Measurements from ENCODE around the gene SECTM1. TPM values are rescaled to one million over a fixed set of nuclear protein-coding genes. Genes with fewer than 3 reads are reported as not detected.
"Not testable (repeated sequence)": the region's sequence is repeated elsewhere in the genome, so short reads cannot be mapped to it uniquely, and the experiment has no call there.

Gene SECTM1
- polyA plus RNA-seq, 4 donors: 1.2 to 3.4 (median 1.6) TPM

DNA sequence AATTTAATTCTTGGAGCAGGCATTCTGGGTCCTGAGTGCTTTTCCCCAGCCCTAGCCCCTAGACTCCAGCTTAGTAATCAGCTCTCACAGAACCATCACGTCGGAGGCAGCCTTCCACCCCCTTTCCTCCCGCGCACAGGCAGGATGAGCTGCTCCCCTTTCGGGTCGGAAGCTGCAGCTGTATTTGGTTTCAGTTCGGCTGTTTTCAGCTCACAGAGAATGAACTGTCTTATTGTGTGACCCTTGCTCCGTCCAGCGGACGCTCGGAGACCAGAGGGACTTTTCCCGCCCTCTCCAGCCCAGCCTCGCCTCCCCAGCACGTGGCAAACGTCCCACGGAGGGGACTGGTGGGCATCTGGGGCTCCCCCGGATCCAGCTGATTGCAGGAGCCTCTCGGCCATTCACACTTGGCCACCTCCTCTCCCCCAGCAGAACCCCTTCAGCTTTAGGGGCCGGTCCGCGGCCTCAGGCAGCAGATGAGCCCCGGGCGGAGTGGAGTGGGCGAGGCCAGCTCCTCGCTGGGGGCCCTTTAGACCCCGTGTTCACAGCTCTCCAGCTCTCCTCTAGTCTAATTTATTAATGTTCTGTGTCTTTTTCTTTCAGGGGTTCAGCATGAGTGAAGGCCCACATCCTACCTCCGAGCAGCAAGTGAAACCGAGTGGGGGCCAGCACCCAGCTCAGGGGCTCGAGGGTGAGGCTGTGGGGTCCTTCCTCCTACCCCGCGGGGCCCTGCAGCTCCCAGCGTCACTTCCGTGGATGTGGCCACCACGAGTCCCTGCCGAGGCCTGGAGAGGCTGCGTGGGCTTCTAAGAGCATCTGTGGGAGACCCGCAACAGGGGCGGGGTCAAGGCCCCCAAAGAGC, 37.1 kb upstream of the SECTM1 start:
- DNase-seq (ENCODE audit: low read depth in 4 of 4, low spot score in 2 of 4): no peak

- no peak for DNase-seq (ENCODE audit: low read depth in 4 of 4, low spot score in 2 of 4)
Measured at GRCh38 chr17:82369211-82369610, 35.6 kb upstream of the SECTM1 start.

GRCh38 chr17:82367724-82368524, 34.4 kb upstream of the SECTM1 start:
- DNase-seq (ENCODE audit: low read depth in 4 of 4, low spot score in 2 of 4): no peak

DNA sequence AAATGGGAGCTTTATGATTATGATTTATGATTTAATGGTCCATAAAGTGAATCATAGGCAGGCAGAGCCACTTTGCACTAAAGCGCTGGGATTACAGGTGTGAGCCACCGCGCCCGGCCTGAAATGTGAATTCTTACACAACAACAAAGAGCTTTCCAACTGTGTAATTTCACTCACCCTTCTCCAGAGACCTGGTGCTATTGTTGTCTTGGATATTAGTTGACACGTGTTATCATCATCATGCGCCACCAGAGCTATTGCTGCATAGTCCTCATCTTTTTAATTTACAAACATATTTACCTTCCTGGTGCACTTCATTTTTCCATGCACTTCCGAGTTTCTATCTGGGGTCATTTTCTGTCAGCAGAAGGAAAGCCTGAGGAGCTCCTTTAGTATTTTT, 33.2 kb upstream of the SECTM1 start:
- no peak for DNase-seq (ENCODE audit: low read depth in 4 of 4, low spot score in 2 of 4)

GRCh38 chr17:82365606-82366295, 32.2 kb upstream of the SECTM1 start:
- DNase-seq (ENCODE audit: low read depth in 4 of 4, low spot score in 2 of 4): no peak

GRCh38 chr17:82361885-82362633, 28.5 kb upstream of the SECTM1 start:
- no peak for DNase-seq (ENCODE audit: low read depth in 4 of 4, low spot score in 2 of 4)

GRCh38 chr17:82359451-82360074, 26.0 kb upstream of the SECTM1 start:
- DNase-seq (ENCODE audit: low read depth in 4 of 4, low spot score in 2 of 4): not testable (repeated sequence)

DNA sequence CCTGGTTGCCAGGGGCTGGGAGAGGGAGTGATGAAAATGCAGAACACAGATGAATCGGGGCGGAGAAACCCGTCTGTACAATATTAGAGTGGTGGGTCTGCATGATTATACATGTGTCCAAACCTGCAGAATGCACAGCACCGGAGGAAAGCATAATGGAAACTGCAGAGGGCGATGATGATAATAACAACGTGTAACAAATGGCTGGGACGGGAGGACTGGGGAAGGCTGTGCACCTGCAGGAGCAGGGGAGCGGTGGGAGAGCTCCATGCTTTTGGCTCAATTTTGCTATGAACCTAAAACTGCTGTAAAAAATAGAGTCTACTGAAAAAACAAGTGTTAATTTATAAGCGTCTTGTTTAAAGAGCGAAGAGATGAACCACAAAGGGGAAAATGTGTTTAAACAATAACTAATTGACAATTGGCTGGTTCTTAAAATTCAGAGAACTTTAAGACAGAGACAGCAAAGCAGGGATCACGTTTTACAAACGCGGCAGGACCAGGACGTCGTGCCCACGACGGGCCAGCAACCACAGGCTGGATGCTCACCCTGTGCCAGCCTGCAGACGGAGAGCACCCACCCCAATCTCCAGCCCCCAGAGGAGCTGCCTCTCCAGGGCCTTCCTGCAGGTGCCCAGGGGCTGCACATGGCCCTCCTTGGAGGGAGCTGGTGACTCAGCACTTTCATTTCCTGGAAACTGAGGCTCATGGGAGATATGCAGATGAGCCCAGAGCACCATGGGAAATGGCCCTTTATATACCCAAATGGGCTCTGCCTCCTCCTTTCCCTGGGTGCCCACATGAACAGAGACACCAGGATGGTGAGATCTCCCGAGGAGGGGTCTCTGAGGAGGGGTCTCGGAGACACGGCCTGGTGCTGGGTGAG, 25.1 kb upstream of the SECTM1 start, which contains the start of gene TEX19:
TEX19 (plus strand) TSS at position 783 of the 886 bp plus-strand sequence. CDS start 2,904 bp downstream, outside the sequence.
- no peak for DNase-seq (ENCODE audit: low read depth in 4 of 4, low spot score in 2 of 4)

DNA sequence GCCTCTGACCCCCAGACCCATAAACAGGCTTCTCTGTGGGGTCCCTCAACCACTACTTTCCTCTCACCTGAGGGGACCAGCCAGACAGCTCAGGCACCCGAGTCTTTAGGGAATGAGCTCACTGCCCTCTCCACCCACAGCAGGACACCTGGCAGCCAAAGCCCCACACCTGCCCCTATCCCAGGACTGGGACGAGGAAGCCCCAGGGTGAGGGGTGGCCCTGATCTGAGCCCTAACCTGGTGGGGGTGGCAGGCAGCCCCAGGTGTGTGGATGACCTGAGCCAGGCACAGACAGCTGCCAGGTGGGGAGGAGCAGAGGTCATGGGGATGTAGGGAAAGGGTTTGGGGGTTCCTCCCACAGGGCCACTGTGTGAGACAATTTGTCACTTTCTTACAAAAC, 23.8 kb upstream of the SECTM1 start:
- DNase-seq (ENCODE audit: low read depth in 4 of 4, low spot score in 2 of 4): no peak

GRCh38 chr17:82356845-82357355, 23.3 kb upstream of the SECTM1 start:
- no peak for DNase-seq (ENCODE audit: low read depth in 4 of 4, low spot score in 2 of 4)

DNA sequence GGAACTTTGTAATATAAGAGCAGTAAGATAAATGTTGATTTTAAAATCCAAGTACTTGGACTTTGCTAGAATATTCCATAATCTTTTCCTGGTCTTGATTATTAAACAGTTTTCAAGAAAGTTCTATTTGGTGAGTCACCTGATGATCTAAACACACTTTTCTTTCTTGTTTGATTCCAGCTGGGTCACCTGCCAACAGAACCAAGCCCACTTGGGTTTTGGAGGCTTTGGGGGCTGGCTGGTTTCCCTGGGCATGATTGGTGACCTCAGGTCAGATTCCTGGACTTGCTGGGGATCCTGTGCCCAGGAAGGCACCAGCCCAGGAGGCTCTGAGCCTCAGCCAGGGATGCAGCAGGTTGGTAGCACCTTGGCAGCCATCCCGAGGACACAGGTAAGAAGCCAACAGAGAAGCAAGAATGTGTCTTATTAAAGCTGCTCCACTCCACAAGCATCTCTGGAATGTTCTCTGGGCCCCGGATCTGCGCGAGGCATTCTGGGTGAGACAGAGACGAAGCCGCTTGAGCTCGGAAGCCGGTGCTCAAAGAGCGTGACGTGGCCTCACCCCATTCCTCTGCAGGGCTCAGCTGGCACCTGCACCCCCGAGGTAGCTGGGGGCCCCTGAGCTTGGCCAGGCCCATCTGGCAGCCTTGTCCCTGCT, 22.3 kb upstream of the SECTM1 start:
- DNase-seq (ENCODE audit: low read depth in 4 of 4, low spot score in 2 of 4): no peak

DNA sequence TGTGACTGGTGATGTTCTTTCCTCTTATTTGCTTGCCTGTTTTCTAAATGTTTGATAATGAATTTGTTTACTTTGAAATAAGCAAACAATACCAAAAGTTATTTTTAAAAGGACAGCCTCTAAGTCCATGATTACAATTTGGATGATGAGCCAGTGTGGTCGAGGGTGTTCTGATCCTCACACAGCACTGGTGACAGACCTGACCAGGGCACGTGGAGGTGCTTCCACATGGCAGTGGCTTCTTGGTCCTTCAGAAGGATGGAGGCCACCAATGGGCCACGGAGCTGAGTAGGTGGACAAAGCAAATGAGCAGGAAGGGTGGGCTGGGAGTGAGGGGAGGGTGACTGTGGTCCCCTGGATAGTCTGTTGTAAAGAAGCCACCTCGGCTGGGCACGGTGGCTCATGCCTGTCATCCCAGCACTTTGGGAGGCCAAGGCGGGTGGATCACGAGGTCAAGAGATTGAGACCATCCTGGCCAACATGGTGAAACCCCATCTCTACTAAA, 21.3 kb upstream of the SECTM1 start:
- DNase-seq (ENCODE audit: low read depth in 4 of 4, low spot score in 2 of 4): no peak

DNA sequence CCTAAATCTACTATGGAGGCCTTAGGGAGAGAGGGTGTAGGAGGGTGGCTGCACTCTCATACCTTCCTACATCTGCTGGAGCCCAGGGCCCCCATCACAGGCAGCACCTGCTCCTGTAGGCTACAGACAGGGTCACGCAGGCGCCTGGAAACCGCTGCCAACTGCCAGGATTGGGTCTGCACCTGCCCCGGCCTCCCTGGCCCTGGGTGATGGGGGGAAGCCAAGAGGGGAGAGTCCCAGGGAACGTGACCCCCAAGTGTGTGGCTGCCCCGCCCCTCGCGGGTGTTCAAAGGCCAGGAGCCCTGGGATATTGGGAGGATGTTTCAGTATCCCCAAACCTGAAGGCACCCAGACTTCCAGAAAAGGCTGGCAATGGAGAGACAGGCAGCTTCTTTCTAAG, 19.9 kb upstream of the SECTM1 start:
- no peak for DNase-seq (ENCODE audit: low read depth in 4 of 4, low spot score in 2 of 4)

DNA sequence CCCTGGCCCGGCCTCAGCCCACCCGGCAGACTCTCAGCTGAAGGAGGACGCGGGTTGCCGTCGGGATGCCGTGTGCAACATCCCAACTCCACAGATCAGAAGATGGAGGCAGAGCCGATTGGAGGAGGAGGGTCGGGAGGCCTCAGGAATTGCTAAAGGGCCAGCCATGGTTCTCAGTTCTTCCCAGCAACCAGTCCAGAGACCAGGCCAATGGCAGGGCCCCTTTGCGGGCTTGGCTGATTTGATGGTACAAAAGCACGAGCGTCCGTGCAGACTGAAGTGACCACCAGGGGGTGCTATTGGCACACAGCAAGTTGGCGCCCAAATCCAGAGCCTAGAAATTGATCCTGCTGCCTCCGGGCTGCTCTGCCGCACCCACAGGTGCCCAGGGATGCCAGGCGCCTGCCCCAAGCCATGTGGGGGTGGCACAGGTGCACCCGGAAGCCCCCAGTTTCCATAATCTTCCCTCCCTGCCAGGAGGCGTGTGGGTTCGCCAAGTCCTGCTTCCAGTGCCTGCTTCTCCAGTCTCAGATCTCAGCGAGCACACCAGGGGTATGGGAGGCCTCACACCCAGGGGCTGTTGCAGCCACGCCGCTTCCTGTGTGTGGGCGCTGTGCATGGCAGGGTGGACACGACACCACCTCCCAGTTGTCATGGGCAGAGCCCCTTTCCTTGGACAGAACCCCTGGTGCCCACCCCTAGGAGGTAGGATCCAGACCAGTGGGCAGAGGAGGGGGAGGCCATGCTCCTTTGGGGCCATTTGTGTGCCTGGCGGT, 18.3 kb upstream of the SECTM1 start:
- peak in 3 of 4 donors; percentile 70 to 77 (median 71) for DNase-seq (ENCODE audit: low read depth in 4 of 4, low spot score in 2 of 4)

- no peak for DNase-seq (ENCODE audit: low read depth in 4 of 4, low spot score in 2 of 4)
Measured at GRCh38 chr17:82351254-82351712, 17.7 kb upstream of the SECTM1 start.

DNA sequence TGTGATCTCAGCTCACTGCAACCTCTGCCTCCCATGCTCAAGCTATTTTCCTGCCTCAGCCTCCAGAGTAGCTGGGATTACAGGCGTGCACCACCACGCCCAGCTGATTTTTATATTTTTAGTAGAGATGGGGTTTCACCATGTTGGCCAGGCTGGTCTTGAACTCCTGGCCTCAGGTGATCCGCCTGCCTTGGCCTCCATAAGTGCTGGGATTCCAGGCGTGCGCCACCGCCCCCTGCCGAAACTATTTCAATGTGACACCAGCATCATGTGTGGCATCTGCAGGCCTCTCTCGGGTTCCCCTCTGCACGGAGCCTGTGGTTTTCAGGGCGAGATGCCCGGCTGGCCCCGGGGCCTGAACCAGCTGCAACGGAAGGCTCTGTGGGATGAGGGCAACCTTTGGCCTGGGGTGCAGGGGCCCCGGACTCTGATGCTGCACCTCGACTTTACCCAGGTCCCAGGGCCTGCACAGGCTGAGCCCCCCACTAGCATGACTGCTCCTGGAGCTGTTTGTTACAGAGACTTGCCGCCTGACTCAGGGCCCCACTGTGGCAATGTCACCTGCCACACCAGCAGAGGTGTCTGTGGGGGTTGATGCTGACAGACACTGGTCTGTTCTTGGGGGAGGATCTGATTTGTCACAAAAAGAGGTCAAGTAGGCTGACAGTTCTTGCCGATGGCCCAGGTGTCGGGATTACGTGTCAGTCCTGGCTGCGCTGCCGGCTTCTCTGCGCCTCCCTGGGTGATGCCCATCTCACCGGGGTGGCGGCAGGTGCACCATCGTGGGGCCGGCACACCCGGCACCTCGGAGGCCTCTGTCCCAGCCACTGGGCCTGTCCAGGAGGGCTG, 16.8 kb upstream of the SECTM1 start:
- DNase-seq (ENCODE audit: low read depth in 4 of 4, low spot score in 2 of 4): no peak
